ENCODE results near the gene SNAP29. TPM values are rescaled to one million over a fixed set of nuclear protein-coding genes. Genes with fewer than 3 reads are reported as not detected.
"Not testable (repeated sequence)": the region's sequence is repeated elsewhere in the genome, so short reads cannot be mapped to it uniquely, and the experiment has no call there.

Gene SNAP29
- total and polyA plus RNA-seq, 2 donors: 7.9 to 22.0 TPM

GRCh38 chr22:20928573-20928967, 69.8 kb downstream of the SNAP29 start:
- no peak for DNase-seq (ENCODE audit: extremely low spot score)
- WGBS: 93% methylated on average over 4 of the region's 4 CpGs
- Histone ChIP-seq H3K4me1 (ENCODE audit: insufficient read depth) (peaks cover 2% of the 10 kb centered on the region), H3K27ac (ENCODE audit: low read depth) (no peak overlapping the region), H3K4me3 (ENCODE audit: low read depth, low read length) (no peak overlapping the region), H3K36me3 (ENCODE audit: insufficient read depth) (peaks cover 5% of the 10 kb centered on the region)

- H3K4me1 ChIP-seq (ENCODE audit: insufficient read depth): peaks cover 2% of the 10 kb centered on the region
- no peak for DNase-seq (ENCODE audit: extremely low spot score)
- no peak overlapping the region for H3K27ac ChIP-seq (ENCODE audit: low read depth)
- 95% methylated on average over 1 of the region's 1 CpG for WGBS
- peaks cover 2% of the 10 kb centered on the region for H3K36me3 ChIP-seq (ENCODE audit: insufficient read depth)
- no peak overlapping the region for H3K4me3 ChIP-seq (ENCODE audit: low read depth, low read length)
Observed at GRCh38 chr22:20930004-20930403, 71.2 kb downstream of the SNAP29 start.

- H3K27ac ChIP-seq (ENCODE audit: low read depth); H3K4me3 ChIP-seq (ENCODE audit: low read depth, low read length); H3K4me1 ChIP-seq (ENCODE audit: insufficient read depth); DNase-seq (ENCODE audit: extremely low spot score); H3K36me3 ChIP-seq (ENCODE audit: insufficient read depth): not testable (repeated sequence)
- 96% methylated on average over 12 of the region's 12 CpGs for WGBS
Observed at GRCh38 chr22:20930435-20930834, 71.6 kb downstream of the SNAP29 start.

DNA sequence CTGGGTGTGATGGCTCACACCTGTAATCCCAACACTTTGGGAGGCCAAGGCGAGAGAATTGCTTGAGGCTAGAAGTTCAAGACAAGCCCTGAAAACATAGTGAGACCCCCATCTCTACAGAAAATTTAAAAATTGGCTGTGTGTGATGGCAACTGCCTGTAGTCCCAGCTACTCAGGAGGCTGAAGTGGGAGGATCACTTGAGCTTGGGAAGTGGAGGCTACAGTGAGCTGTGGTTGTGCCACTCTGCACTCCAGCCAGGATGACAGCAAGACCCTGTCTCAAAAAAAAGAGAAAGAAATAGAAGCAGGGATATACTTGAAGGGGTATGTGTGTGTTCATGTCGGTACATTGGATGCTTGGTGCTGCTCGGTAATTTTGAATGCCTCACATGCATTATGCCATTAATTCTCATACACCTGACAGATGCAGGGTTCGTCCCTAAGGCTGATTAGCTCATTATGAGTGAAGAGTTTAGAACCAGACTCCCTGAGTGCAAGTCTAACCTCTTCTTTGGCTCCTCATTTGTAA, 72.4 kb downstream of the SNAP29 start:
- Histone ChIP-seq H3K36me3 (ENCODE audit: insufficient read depth) (peaks cover 2% of the 10 kb centered on the region), H3K27ac (ENCODE audit: low read depth) (no peak overlapping the region), H3K4me1 (ENCODE audit: insufficient read depth) (peaks cover 2% of the 10 kb centered on the region), H3K4me3 (ENCODE audit: low read depth, low read length) (no peak overlapping the region)
- 92% methylated on average over 4 of the region's 4 CpGs for WGBS
- no peak for DNase-seq (ENCODE audit: extremely low spot score)

DNA sequence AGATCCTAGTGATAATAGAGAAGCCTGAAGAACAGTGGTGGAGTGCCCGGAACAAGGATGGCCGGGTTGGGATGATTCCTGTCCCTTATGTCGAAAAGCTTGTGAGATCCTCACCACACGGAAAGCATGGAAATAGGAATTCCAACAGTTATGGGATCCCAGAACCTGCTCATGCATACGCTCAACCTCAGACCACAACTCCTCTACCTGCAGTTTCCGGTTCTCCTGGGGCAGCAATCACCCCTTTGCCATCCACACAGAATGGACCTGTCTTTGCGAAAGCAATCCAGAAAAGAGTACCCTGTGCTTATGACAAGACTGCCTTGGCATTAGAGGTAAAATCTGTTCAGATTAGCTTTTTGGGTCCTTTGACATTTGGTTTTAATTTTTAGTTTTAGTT, 75.1 kb downstream of the SNAP29 start:
- Histone ChIP-seq H3K36me3 (ENCODE audit: insufficient read depth) (no peaks in the 10 kb centered on the region), H3K4me3 (ENCODE audit: low read depth, low read length) (no peak overlapping the region), H3K4me1 (ENCODE audit: insufficient read depth) (peaks cover 1% of the 10 kb centered on the region), H3K27ac (ENCODE audit: low read depth) (no peak overlapping the region)
- 89% methylated on average over 7 of the region's 7 CpGs for WGBS
- no peak for DNase-seq (ENCODE audit: extremely low spot score)

- H3K4me3 ChIP-seq (ENCODE audit: low read depth, low read length); DNase-seq (ENCODE audit: extremely low spot score); H3K36me3 ChIP-seq (ENCODE audit: insufficient read depth); H3K4me1 ChIP-seq (ENCODE audit: insufficient read depth); H3K27ac ChIP-seq (ENCODE audit: low read depth): not testable (repeated sequence)
- 92% methylated on average over 9 of the region's 9 CpGs for WGBS
Observed at GRCh38 chr22:20935049-20935448, 76.2 kb downstream of the SNAP29 start.

DNA sequence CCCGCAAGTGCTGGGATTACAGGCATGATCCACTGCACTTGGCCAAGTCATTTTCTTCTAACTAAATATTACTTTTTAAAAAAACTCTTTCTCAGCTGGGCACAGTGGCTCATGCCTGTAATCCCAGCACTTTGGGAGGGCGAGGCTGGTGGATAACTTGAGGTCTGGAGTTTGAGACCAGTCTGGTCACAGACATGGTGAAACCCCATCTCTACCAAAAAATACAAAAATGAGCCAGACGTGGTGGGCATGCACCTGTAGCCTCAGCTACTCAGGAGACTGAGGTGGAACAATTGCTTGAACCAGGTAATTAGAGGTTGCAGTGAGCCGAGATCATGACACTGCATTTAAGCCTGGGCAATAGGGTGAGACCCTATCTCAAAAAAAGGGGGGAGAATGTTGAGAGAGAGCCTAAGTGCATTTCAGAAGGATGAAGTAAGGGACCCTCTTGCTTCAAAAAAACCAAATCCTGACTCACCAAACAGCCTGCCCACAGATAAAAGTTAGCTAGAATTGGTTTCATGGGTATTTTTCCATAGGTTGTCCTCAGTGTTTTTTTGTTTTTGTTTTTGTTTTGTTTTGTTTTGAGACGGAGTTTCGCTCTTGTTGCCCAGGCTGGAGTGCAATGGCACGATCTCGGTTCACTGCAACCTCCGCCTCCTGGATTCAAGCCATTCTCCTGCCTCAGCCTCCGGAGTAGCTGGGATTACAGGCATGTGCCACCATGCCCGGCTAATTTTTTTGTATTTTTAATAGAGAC, 77.2 kb downstream of the SNAP29 start:
- not testable (repeated sequence) for H3K4me1 ChIP-seq (ENCODE audit: insufficient read depth); H3K36me3 ChIP-seq (ENCODE audit: insufficient read depth); DNase-seq (ENCODE audit: extremely low spot score); H3K4me3 ChIP-seq (ENCODE audit: low read depth, low read length); H3K27ac ChIP-seq (ENCODE audit: low read depth)
- 90% methylated on average over 11 of the region's 11 CpGs for WGBS

DNA sequence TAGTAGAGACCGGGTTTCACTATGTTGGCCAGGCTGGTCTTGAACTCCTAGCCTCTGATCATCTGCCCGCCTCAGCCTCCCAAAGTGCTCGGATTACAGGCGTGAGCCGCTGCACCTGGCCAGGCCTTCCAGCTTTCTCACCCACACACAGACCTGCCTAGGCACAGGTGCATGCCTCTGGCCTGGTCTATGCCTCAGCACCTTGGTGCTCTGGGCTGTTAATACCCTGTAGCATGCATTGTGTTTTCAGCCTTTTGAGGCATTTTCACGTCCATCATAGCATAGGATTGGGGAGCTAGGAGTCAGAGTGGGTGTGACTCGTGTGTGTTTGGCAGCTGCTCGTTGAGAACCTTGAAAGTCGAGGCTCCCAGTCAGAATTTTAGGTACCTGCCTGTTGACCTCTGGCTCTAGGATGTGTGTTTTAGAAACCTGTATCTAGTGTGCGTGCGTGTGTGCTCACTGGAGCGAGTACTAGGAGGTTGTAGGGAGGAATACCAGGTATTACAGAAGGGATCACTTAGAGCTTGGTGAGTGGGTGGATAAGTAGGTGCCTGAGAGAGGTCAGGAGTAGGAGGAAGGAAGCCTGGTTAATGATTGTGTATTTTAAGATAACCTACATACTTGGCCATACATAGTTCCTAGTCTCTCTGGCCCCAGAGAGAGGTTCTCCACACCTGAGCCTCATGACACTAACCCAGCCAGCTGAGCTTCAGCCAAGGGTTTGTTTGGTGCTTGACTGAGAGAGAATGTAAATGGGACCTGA, 78.4 kb downstream of the SNAP29 start:
- H3K36me3 ChIP-seq (ENCODE audit: insufficient read depth): no peaks in the 10 kb centered on the region
- WGBS: 81% methylated on average over 12 of the region's 12 CpGs
- H3K27ac ChIP-seq (ENCODE audit: low read depth): no peak overlapping the region
- H3K4me3 ChIP-seq (ENCODE audit: low read depth, low read length): no peak overlapping the region
- no peak for DNase-seq (ENCODE audit: extremely low spot score)
- H3K4me1 ChIP-seq (ENCODE audit: insufficient read depth): peaks cover 4% of the 10 kb centered on the region

DNA sequence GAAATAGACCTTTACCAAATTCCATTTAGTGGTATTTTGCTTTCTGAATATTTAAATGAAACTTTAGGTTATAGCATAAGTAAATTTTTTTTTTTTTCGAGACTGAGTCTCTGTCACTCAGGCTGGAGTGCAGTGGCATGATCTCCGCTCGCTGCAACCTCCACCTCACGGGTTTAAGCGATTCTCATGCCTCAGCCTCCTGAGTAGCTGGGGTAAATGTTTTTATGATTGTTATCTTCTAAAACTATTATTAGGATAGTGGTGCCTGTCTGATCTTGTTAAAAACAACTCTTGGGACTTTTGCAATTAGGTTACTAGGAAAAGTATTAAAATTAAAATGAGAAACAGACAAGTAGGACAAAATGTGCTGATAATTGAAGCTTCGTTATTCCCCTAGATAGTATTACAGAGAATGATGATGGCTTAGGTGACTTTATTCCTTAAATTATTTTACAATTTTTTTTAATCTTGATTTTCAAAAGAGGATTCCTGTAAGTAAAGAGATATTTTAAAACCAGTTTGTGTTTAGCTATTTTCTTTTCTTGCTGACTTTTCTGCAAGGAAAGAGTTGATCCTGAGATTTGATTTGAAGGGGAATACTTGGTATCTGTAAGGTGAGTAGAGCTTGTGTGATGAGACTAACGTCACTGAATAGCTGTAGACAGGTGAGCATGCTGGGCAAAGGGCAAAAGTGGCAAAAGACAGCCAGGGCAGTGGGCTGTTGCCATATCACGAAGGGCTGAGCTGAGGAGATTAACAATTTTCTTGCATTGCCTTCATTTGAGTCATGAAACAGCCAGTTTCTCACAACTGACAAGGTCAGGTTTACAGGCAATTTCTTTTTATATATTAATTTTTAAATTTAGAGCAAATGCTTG, 79.2 kb downstream of the SNAP29 start:
- no peak overlapping the region for H3K4me3 ChIP-seq (ENCODE audit: low read depth, low read length)
- DNase-seq (ENCODE audit: extremely low spot score): no peak
- no peaks in the 10 kb centered on the region for H3K36me3 ChIP-seq (ENCODE audit: insufficient read depth)
- H3K27ac ChIP-seq (ENCODE audit: low read depth): no peak overlapping the region
- peaks cover 4% of the 10 kb centered on the region for H3K4me1 ChIP-seq (ENCODE audit: insufficient read depth)
- 81% methylated on average over 8 of the region's 8 CpGs for WGBS

DNA sequence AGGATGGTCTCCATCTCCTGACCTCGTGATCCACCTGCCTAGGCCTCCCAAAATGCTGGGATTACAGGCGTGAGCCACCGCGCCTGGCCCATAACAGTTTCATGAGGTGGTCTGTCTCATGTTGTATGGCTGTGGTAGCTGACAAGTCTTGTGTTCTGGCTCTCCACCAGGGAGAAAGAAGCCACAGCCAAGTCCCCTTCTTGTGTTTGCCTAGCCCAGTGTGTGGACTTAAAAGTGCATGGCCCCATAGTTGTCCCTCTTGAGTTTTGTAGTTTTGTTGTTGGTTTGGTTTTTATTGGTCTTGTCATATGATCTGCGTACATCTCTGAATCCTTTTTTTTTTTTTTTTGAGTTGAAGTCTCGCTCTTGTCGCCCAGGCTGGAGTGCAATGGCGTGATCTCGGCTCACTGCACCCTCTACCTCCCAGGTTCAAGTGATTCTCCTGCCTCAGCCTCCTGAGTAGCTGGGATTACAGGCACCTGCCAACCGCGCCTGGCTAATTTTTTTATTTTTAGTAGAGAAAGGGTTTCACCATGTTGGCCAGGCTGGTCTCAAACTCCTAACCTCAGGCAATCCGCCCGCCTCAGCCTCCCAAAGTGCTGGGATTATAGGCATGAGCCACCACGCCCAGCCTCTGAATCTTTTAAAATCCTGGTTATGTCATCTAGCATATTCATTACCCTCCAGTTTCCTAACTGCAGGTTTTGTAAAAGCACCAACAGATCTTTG, 80.8 kb downstream of the SNAP29 start:
- H3K4me1 ChIP-seq (ENCODE audit: insufficient read depth); H3K36me3 ChIP-seq (ENCODE audit: insufficient read depth); H3K4me3 ChIP-seq (ENCODE audit: low read depth, low read length); DNase-seq (ENCODE audit: extremely low spot score); H3K27ac ChIP-seq (ENCODE audit: low read depth): not testable (repeated sequence)
- WGBS: 84% methylated on average over 14 of the region's 14 CpGs

DNA sequence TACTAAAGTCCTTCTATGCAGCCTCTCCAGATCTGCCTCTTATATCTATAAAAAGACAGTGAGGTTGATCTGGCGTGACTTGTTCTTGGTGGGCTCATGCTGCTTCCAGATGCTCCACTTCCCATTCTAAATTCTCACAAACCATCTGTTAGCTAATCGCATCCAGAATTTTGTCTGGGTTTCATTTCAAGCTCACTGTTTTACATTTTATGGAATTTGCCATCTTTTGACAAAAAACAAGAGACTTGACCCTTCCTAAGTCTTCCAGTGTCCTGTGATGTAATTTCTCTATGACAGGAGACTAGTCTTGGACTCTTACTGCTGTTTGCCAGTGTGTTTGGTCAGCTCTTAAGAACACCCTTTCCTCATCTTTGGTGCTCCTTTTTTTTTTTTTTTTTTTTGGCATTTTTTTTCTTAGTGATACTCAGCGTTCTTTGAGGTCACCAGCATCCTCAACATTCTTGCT, 81.4 kb downstream of the SNAP29 start:
- no peak overlapping the region for H3K27ac ChIP-seq (ENCODE audit: low read depth)
- 57% methylated on average over 3 of the region's 3 CpGs for WGBS
- no peak for DNase-seq (ENCODE audit: extremely low spot score)

More for the DNA sequence above, 81.4 kb downstream of the SNAP29 start:
- H3K4me3 ChIP-seq (ENCODE audit: low read depth, low read length): no peak overlapping the region
- peaks cover 4% of the 10 kb centered on the region for H3K4me1 ChIP-seq (ENCODE audit: insufficient read depth)
- no peaks in the 10 kb centered on the region for H3K36me3 ChIP-seq (ENCODE audit: insufficient read depth)

Measured in urinary bladder (tissue), 4 donors.